NCI-H446 (cell line): ENCODE data around the gene ITCH.
"Not testable (repeated sequence)": the region's sequence is repeated elsewhere in the genome, so short reads cannot be mapped to it uniquely, and the experiment has no call there.

Experiments
- DNase-seq, 2 experiments: peaks; one replicate each; lab custom pipeline; 2025; lab: John Stamatoyannopoulos, UW

ITCH gene

GRCh38 chr20:34510575-34510974, 147.5 kb downstream of the ITCH start:
- DNase-seq: no peak

- no peak for DNase-seq
Observed at GRCh38 chr20:34511891-34512265, 148.8 kb downstream of the ITCH start.

GRCh38 chr20:34512266-34512954, 149.3 kb downstream of the ITCH start:
- DNase-seq: no peak

GRCh38 chr20:34512955-34513419, 149.9 kb downstream of the ITCH start:
- no peak for DNase-seq

- DNase-seq: not testable (repeated sequence)
Observed at GRCh38 chr20:34514034-34514433, 151.0 kb downstream of the ITCH start.

GRCh38 chr20:34514897-34515483, 151.9 kb downstream of the ITCH start:
- DNase-seq: no peak

GRCh38 chr20:34515484-34516246, 152.6 kb downstream of the ITCH start:
- DNase-seq: peak in 1 of 2 experiments; percentile 31

GRCh38 chr20:34516247-34517113, 153.4 kb downstream of the ITCH start, which contains the start of gene DYNLRB1:
Gene DYNLRB1 (plus strand): TSS chr20:34516422. CDS start chr20:34516459, 37 bp downstream.
- peak; percentile 92 to 98 for DNase-seq

GRCh38 chr20:34517114-34517505, 154.0 kb downstream of the ITCH start:
- DNase-seq: no peak

- DNase-seq: not testable (repeated sequence)
Observed at GRCh38 chr20:34518863-34519262, 155.8 kb downstream of the ITCH start.

GRCh38 chr20:34519841-34520240, 156.8 kb downstream of the ITCH start:
- DNase-seq: not testable (repeated sequence)

- peak in 1 of 2 experiments; percentile 35 for DNase-seq
Observed at GRCh38 chr20:34522969-34523871, 160.1 kb downstream of the ITCH start.

GRCh38 chr20:34524426-34524825, 161.4 kb downstream of the ITCH start:
- DNase-seq: no peak

GRCh38 chr20:34525342-34525708, 162.3 kb downstream of the ITCH start:
- DNase-seq: no peak

- peak in 1 of 2 experiments; percentile 57 for DNase-seq
Observed at GRCh38 chr20:34525709-34526416, 162.8 kb downstream of the ITCH start.

- DNase-seq: no peak
Observed at GRCh38 chr20:34526466-34526865, 163.4 kb downstream of the ITCH start.

- DNase-seq: no peak
Observed at GRCh38 chr20:34527016-34527415, 163.9 kb downstream of the ITCH start.

GRCh38 chr20:34528921-34529297, 165.8 kb downstream of the ITCH start:
- no peak for DNase-seq

- no peak for DNase-seq
Observed at GRCh38 chr20:34529742-34530141, 166.7 kb downstream of the ITCH start.

- no peak for DNase-seq
Observed at GRCh38 chr20:34530342-34530741, 167.3 kb downstream of the ITCH start.
